Thyroid gland (tissue), 4 donors: Measurements from ENCODE around the gene IQGAP1.

Source experiments
- POLR2A ChIP-seq, 2 donors: fragments of 450-650 bp; IDR thresholded peaks; one replicate each; pipeline ENCODE4 v1.6.1; 2017; ENCODE audit warnings: antibody characterized with exemption in 2 of 2, mild to moderate bottlenecking in 2 of 2, moderate library complexity in 1 of 2
- TF ChIP-seq, protein P1 (sequence below), 6 experiments: fragments of 200-600 bp in 3 of 6; fragments of 450-650 bp in 3 of 6; sonication (generic) in 3 of 6; IDR thresholded peaks; one replicate each; pipeline ENCODE4 v1.5.1; 2016 to 2019; ENCODE audit warnings: antibody characterized with exemption in 6 of 6, mild to moderate bottlenecking in 2 of 6, inconsistent platforms in 1 of 6, moderate library complexity in 1 of 6

- TF ChIP-seq, protein P1, sequence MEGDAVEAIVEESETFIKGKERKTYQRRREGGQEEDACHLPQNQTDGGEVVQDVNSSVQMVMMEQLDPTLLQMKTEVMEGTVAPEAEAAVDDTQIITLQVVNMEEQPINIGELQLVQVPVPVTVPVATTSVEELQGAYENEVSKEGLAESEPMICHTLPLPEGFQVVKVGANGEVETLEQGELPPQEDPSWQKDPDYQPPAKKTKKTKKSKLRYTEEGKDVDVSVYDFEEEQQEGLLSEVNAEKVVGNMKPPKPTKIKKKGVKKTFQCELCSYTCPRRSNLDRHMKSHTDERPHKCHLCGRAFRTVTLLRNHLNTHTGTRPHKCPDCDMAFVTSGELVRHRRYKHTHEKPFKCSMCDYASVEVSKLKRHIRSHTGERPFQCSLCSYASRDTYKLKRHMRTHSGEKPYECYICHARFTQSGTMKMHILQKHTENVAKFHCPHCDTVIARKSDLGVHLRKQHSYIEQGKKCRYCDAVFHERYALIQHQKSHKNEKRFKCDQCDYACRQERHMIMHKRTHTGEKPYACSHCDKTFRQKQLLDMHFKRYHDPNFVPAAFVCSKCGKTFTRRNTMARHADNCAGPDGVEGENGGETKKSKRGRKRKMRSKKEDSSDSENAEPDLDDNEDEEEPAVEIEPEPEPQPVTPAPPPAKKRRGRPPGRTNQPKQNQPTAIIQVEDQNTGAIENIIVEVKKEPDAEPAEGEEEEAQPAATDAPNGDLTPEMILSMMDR (IDR thresholded peaks at IDR 0.05) = no peak
- no peak for TF ChIP-seq POLR2A (IDR thresholded peaks at IDR 0.05)
Observed at GRCh38 chr15:90481023-90481422, 93.0 kb downstream of the IQGAP1 start.
